Adrenal gland (tissue), 5 donors: ENCODE measurements around the gene CCDC91.

Experiments
- POLR2A ChIP-seq, 2 donors: fragments of 450-650 bp; IDR thresholded peaks; one replicate each; pipeline ENCODE4 v1.6.1; 2017; ENCODE audit warnings: antibody characterized with exemption in 2 of 2, mild to moderate bottlenecking in 2 of 2, moderate library complexity in 1 of 2
- TF ChIP-seq, protein P1 (sequence below), 6 experiments: fragments of 450-650 bp in 4 of 6; fragments of 200-600 bp in 2 of 6; sonication (generic) in 1 of 6; IDR thresholded peaks; 1 replicate in 5 of 6; 2 replicates in 1 of 6; pipeline versions ENCODE4 v1.5.1 to v1.8.0; 2016 to 2021; ENCODE audit warnings: antibody characterized with exemption in 6 of 6, mild to moderate bottlenecking in 2 of 6, moderate library complexity in 1 of 6
- donor health status: DM: no; HTN: no; CAD: no.

GRCh38 chr12:28346567-28346966 lies 156.3 kb downstream of the CCDC91 start:
- TF ChIP-seq, protein P1, sequence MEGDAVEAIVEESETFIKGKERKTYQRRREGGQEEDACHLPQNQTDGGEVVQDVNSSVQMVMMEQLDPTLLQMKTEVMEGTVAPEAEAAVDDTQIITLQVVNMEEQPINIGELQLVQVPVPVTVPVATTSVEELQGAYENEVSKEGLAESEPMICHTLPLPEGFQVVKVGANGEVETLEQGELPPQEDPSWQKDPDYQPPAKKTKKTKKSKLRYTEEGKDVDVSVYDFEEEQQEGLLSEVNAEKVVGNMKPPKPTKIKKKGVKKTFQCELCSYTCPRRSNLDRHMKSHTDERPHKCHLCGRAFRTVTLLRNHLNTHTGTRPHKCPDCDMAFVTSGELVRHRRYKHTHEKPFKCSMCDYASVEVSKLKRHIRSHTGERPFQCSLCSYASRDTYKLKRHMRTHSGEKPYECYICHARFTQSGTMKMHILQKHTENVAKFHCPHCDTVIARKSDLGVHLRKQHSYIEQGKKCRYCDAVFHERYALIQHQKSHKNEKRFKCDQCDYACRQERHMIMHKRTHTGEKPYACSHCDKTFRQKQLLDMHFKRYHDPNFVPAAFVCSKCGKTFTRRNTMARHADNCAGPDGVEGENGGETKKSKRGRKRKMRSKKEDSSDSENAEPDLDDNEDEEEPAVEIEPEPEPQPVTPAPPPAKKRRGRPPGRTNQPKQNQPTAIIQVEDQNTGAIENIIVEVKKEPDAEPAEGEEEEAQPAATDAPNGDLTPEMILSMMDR (IDR thresholded peaks at IDR 0.05): no peak
- TF ChIP-seq POLR2A (IDR thresholded peaks at IDR 0.05): no peak
